Astrocyte (in vitro differentiated cells and primary cell): Measurements from ENCODE around the gene GDNF. TPM values are rescaled to one million over a fixed set of nuclear protein-coding genes. Genes with fewer than 3 reads are reported as not detected.
A peak's percentile ranks its signal among the peaks of the same experiment; 100 is the strongest.

Experiments
- DNase-seq: peaks from one replicate; pipeline ENCODE4 v3.0.0-alpha.2; 2010; ENCODE audit warnings: low read depth
- FAIRE-seq: peaks from 2 replicates; lab custom pipeline; 2011; peaks lifted over from hg19 to GRCh38; lab: Jason Lieb, UNC
- H2AFZ ChIP-seq: 2 replicates; pipeline ENCODE4 v1.6.0; 2012; ENCODE audit warnings: low read depth, low read length, inconsistent platforms
- H3K27ac ChIP-seq: 2 replicates; pipeline ENCODE4 v1.5.1; 2011; ENCODE audit warnings: low read depth, low read length, inconsistent platforms
- H3K27me3 ChIP-seq: 2 replicates; pipeline ENCODE4 v1.6.0; 2011; ENCODE audit warnings: low read length, inconsistent platforms; ENCODE audit not compliant: insufficient read depth
- H3K36me3 ChIP-seq: 2 replicates; pipeline ENCODE4 v1.5.1; 2011; ENCODE audit warnings: low read length, inconsistent platforms; ENCODE audit not compliant: insufficient read depth
- H3K4me1 ChIP-seq: 2 replicates; pipeline ENCODE4 v1.5.1; 2011; ENCODE audit warnings: low read length, inconsistent platforms; ENCODE audit not compliant: insufficient read depth
- H3K4me2 ChIP-seq: 2 replicates; pipeline ENCODE4 v1.6.0; 2012; ENCODE audit warnings: low read length, inconsistent platforms
- H3K4me3 ChIP-seq: 2 replicates; pipeline ENCODE4 v1.5.1; 2011; ENCODE audit warnings: low read depth, mild to moderate bottlenecking, low read length, inconsistent platforms; ENCODE audit not compliant: insufficient read depth
- H3K79me2 ChIP-seq: 2 replicates; pipeline ENCODE4 v1.6.0; 2012; ENCODE audit warnings: mild to moderate bottlenecking, low read length, inconsistent platforms; ENCODE audit not compliant: insufficient read depth
- H3K9ac ChIP-seq: 2 replicates; pipeline ENCODE4 v1.6.0; 2012; ENCODE audit warnings: mild to moderate bottlenecking, low read length, inconsistent platforms
- H3K9me3 ChIP-seq: 2 replicates; pipeline ENCODE4 v1.5.1; 2012; ENCODE audit warnings: low read depth, mild to moderate bottlenecking, low read length, inconsistent platforms; ENCODE audit not compliant: insufficient read depth
- H4K20me1 ChIP-seq: 2 replicates; pipeline ENCODE4 v1.6.0; 2012; ENCODE audit warnings: low read length, inconsistent platforms; ENCODE audit not compliant: insufficient read depth
- H3K27ac Mint-ChIP-seq: one replicate; pipeline ENCODE4 v1.8.0; 2021; ENCODE audit warnings: mild to moderate bottlenecking, mixed read lengths; ENCODE audit not compliant: unreplicated experiment
- H3K27me3 Mint-ChIP-seq: one replicate; pipeline ENCODE4 v1.8.0; 2021; ENCODE audit warnings: low read depth, mixed read lengths; ENCODE audit not compliant: unreplicated experiment
- H3K36me3 Mint-ChIP-seq: one replicate; pipeline ENCODE4 v1.8.0; 2021; ENCODE audit warnings: low read depth, mixed read lengths; ENCODE audit not compliant: unreplicated experiment
- H3K4me1 Mint-ChIP-seq: one replicate; pipeline ENCODE4 v1.8.0; 2021; ENCODE audit warnings: low read depth, mixed read lengths; ENCODE audit not compliant: unreplicated experiment
- H3K4me3 Mint-ChIP-seq: one replicate; pipeline ENCODE4 v1.8.0; 2021; ENCODE audit warnings: mild to moderate bottlenecking, moderate library complexity, mixed read lengths; ENCODE audit not compliant: unreplicated experiment
- H3K9me3 Mint-ChIP-seq: one replicate; pipeline ENCODE4 v1.8.0; 2021; ENCODE audit warnings: mild to moderate bottlenecking, mixed read lengths; ENCODE audit not compliant: unreplicated experiment
- EZH2 ChIP-seq: IDR thresholded peaks from 2 replicates; pipeline ENCODE4 v1.6.1; 2012; ENCODE audit warnings: mild to moderate bottlenecking, low read length, inconsistent platforms; ENCODE audit not compliant: insufficient read depth
- total RNA-seq: library from RNA; stranded (reverse); gene quantifications from 2 replicates; pipeline ENCODE4 v1.2.1, GENCODE V29; 2021
- TF ChIP-seq, protein P1 (sequence below): IDR thresholded peaks from 2 replicates; pipeline ENCODE4 v1.5.1; 2011; ENCODE audit warnings: low read depth, mild to moderate bottlenecking, inconsistent platforms, low read length, moderate library complexity; ENCODE audit not compliant: insufficient read depth

Gene GDNF
- total RNA-seq, 1 donor from 2014 or later, result 21.5 TPM

DNA sequence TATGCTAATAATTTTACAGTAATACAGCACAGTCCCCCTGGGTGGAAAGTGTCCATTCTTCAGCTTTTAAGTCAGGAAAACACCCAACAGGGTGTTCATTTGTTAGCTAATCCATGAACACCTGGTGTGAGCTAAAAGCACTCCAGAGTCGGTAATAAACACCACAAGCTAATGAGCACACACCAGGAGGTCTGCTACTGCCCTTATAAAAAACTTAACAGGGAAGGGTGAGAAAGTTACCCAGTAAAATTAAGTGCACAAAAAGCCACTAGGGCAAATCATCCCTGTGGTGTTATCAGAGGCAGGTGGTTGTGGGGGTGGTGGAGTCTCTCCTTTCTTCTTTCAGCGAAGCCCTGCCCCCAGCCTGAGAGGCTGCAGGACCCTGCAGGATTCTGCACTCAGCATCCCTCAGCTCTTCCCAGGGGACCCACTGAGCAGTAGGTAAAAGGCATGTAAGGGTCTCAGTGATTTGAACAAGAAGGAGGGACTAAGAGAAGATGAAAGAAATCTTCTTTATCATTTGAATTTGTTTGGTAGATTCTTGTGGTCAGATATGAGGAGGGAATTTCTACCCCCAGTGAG is 14.4 kb downstream of the GDNF start:
- Histone ChIP-seq H3K79me2 (no peaks in the 10 kb centered on the region), H3K9me3 (no peaks in the 10 kb centered on the region), H3K27ac (no peak overlapping the region), H3K36me3 (peaks cover 4% of the 10 kb centered on the region), H3K4me2 (no peak overlapping the region), H4K20me1 (no peaks in the 10 kb centered on the region), H3K27me3 (no peaks in the 10 kb centered on the region), H3K9ac (no peak overlapping the region), H3K4me3 (no peak overlapping the region), H2AFZ (no peak overlapping the region), H3K4me1 (no peaks in the 10 kb centered on the region)
- peaks cover 9% of the 10 kb centered on the region for H3K4me1 Mint-ChIP-seq
- DNase-seq (no peak), FAIRE-seq (no peak)
- no peak overlapping the region for H3K27ac Mint-ChIP-seq
- H3K9me3 Mint-ChIP-seq, result peaks cover 3% of the 10 kb centered on the region
- H3K4me3 Mint-ChIP-seq, result no peak overlapping the region
- peaks cover 13% of the 10 kb centered on the region for H3K36me3 Mint-ChIP-seq
- no peak for TF ChIP-seq EZH2
- TF ChIP-seq, protein P1, sequence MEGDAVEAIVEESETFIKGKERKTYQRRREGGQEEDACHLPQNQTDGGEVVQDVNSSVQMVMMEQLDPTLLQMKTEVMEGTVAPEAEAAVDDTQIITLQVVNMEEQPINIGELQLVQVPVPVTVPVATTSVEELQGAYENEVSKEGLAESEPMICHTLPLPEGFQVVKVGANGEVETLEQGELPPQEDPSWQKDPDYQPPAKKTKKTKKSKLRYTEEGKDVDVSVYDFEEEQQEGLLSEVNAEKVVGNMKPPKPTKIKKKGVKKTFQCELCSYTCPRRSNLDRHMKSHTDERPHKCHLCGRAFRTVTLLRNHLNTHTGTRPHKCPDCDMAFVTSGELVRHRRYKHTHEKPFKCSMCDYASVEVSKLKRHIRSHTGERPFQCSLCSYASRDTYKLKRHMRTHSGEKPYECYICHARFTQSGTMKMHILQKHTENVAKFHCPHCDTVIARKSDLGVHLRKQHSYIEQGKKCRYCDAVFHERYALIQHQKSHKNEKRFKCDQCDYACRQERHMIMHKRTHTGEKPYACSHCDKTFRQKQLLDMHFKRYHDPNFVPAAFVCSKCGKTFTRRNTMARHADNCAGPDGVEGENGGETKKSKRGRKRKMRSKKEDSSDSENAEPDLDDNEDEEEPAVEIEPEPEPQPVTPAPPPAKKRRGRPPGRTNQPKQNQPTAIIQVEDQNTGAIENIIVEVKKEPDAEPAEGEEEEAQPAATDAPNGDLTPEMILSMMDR, result no peak
- H3K27me3 Mint-ChIP-seq, result no peaks in the 10 kb centered on the region

DNA sequence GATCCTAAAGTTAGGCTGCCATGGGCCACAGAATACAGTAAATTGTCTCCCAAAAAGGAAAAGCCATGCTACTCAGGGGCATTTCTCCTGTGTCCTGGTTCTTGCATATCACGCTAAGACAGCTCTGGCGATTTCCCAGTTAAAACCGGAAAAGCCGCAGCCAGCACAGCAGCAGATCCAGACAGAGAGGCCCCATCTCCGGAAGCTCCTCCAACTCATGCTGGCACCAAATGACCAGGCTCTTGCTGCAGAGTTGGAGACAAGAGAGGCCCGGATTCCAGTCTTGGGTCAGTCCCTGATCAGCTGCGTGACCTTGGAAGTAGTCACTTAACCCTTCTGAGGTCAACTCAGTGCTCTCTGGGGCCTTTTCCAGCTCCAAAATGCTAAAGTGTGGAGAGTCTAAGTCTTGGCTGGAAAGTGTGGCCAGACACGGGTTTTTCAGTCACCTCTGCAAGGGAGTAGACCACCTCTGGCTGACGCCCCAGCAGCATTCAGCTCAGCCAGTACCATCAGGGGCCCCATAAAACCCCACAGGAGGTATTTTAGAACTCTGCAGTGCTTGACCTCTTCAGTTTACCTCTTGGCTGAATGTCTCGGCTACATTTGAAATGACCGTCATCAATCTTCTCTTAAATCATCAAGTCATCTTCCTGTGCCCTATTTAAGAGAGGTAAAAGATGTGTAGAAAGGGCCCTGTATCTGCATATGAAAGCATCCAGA is 16.2 kb downstream of the GDNF start:
- Mint-ChIP-seq H3K36me3 (peaks cover 14% of the 10 kb centered on the region), H3K9me3 (no peaks in the 10 kb centered on the region), H3K4me3 (no peak overlapping the region), H3K27me3 (no peaks in the 10 kb centered on the region), H3K4me1 (peaks cover 9% of the 10 kb centered on the region), H3K27ac (no peak overlapping the region)
- Histone ChIP-seq H3K4me1 (no peaks in the 10 kb centered on the region), H3K4me3 (no peak overlapping the region), H4K20me1 (no peaks in the 10 kb centered on the region), H3K79me2 (no peaks in the 10 kb centered on the region), H3K27ac (no peak overlapping the region), H3K4me2 (no peak overlapping the region), H3K9ac (no peak overlapping the region), H3K27me3 (no peaks in the 10 kb centered on the region), H3K9me3 (no peaks in the 10 kb centered on the region), H3K36me3 (peaks cover 4% of the 10 kb centered on the region), H2AFZ (no peak overlapping the region)
- no peak for DNase-seq
- no peak for TF ChIP-seq EZH2
- FAIRE-seq, result no peak

- H3K36me3 ChIP-seq, result no peaks in the 10 kb centered on the region
- peaks cover 40% of the 10 kb centered on the region for H3K36me3 Mint-ChIP-seq
- H3K4me1 ChIP-seq, result peaks cover 4% of the 10 kb centered on the region
- H3K27me3 ChIP-seq, result no peaks in the 10 kb centered on the region
- H2AFZ ChIP-seq, result peak overlapping the region; percentile 28
- FAIRE-seq (no peak), DNase-seq (no peak)
- H3K9me3 Mint-ChIP-seq, result peaks cover 4% of the 10 kb centered on the region
- peaks cover 30% of the 10 kb centered on the region for H3K4me1 Mint-ChIP-seq
- H3K79me2 ChIP-seq, result no peaks in the 10 kb centered on the region
- H3K4me2 ChIP-seq, result no peak overlapping the region
- no peaks in the 10 kb centered on the region for H4K20me1 ChIP-seq
- no peak overlapping the region for H3K27ac ChIP-seq
- no peak for TF ChIP-seq EZH2
- TF ChIP-seq, protein P1, result no peak
- H3K4me3 ChIP-seq, result no peak overlapping the region
- no peaks in the 10 kb centered on the region for H3K27me3 Mint-ChIP-seq
- H3K9ac ChIP-seq, result no peak overlapping the region
- H3K27ac Mint-ChIP-seq, result peak overlapping the region; percentile 70
- H3K4me3 Mint-ChIP-seq, result no peak overlapping the region
- H3K9me3 ChIP-seq, result no peaks in the 10 kb centered on the region
Measured at GRCh38 chr5:37816883-37817282, 23.0 kb downstream of the GDNF start.
